CD4-positive, alpha-beta T cell treated with Interleukin-15 for 1 hour (primary cell): ENCODE results near the gene ODF4.

Experiments used
- DNase-seq: peaks from one replicate; pipeline ENCODE4 v3.0.0-alpha.2; 2020

ODF4 gene

GRCh38 chr17:8339540-8339939 lies at the start of gene ODF4:
Gene ODF4 (plus strand): TSS chr17:8339840. CDS start chr17:8340052, 212 bp downstream.
- DNase-seq = no peak

- no peak for DNase-seq
These were observed 49.6 kb upstream of the ODF4 start for GRCh38 chr17:8290043-8290442.

GRCh38 chr17:8292639-8293395 lies 46.8 kb upstream of the ODF4 start:
- no peak for DNase-seq

- DNase-seq = no peak
These were observed 45.3 kb upstream of the ODF4 start for GRCh38 chr17:8294361-8294760.

- no peak for DNase-seq
These were observed 44.8 kb upstream of the ODF4 start for GRCh38 chr17:8294814-8295316.

GRCh38 chr17:8300226-8300625 lies 39.4 kb upstream of the ODF4 start:
- DNase-seq = no peak

- DNase-seq = peak; percentile 80
These were observed 38.9 kb upstream of the ODF4 start for GRCh38 chr17:8300627-8301242.

- no peak for DNase-seq
These were observed 29.0 kb upstream of the ODF4 start for GRCh38 chr17:8310601-8311123.

GRCh38 chr17:8311131-8311790 lies 28.4 kb upstream of the ODF4 start:
- no peak for DNase-seq

- no peak for DNase-seq
These were observed 27.4 kb upstream of the ODF4 start for GRCh38 chr17:8312251-8312650.

GRCh38 chr17:8312726-8313600 lies 26.7 kb upstream of the ODF4 start:
- DNase-seq = no peak

- no peak for DNase-seq
These were observed 24.6 kb upstream of the ODF4 start for GRCh38 chr17:8314797-8315763.

- no peak for DNase-seq
These were observed 23.8 kb upstream of the ODF4 start for GRCh38 chr17:8315764-8316217.

GRCh38 chr17:8318010-8318935 lies 21.4 kb upstream of the ODF4 start:
- DNase-seq = no peak

GRCh38 chr17:8320262-8320661 lies 19.4 kb upstream of the ODF4 start:
- no peak for DNase-seq

- DNase-seq = no peak
These were observed 18.6 kb upstream of the ODF4 start for GRCh38 chr17:8320990-8321389.

- no peak for DNase-seq
These were observed 17.6 kb upstream of the ODF4 start for GRCh38 chr17:8322061-8322460.

- DNase-seq = no peak
These were observed 15.5 kb upstream of the ODF4 start for GRCh38 chr17:8324132-8324531.

GRCh38 chr17:8324923-8325322 lies 14.7 kb upstream of the ODF4 start:
- DNase-seq = no peak
